HG03439 (cell line): Measurements from ENCODE around the gene PTBP3.
"Not testable (repeated sequence)": the region's sequence is repeated elsewhere in the genome, so short reads cannot be mapped to it uniquely, and the experiment has no call there.

Experiments used
- ATAC-seq: cut with Tn5 transposase; IDR thresholded peaks from one replicate; pipeline ENCODE4 v1.9.1; 2021; ENCODE audit warnings: mild to moderate bottlenecking, moderate library complexity; ENCODE audit not compliant: unreplicated experiment

PTBP3 gene

GRCh38 chr9:112273876-112274275 lies 59.5 kb downstream of the PTBP3 start:
- ATAC-seq: no peak

GRCh38 chr9:112271466-112272098 lies 61.8 kb downstream of the PTBP3 start:
- ATAC-seq: no peak

- ATAC-seq: no peak
These were observed 65.0 kb downstream of the PTBP3 start for GRCh38 chr9:112268413-112268812.

- ATAC-seq: not testable (repeated sequence)
These were observed 66.3 kb downstream of the PTBP3 start for GRCh38 chr9:112267086-112267485.

GRCh38 chr9:112265391-112265790 lies 68.0 kb downstream of the PTBP3 start:
- ATAC-seq: no peak

- no peak for ATAC-seq
These were observed 70.8 kb downstream of the PTBP3 start for GRCh38 chr9:112262577-112262976.

GRCh38 chr9:112261133-112261532 lies 72.3 kb downstream of the PTBP3 start:
- ATAC-seq: no peak

GRCh38 chr9:112258106-112258505 lies 75.3 kb downstream of the PTBP3 start:
- ATAC-seq: no peak

- ATAC-seq: no peak
These were observed 81.2 kb downstream of the PTBP3 start for GRCh38 chr9:112252194-112252593.

GRCh38 chr9:112249277-112249676 lies 84.1 kb downstream of the PTBP3 start:
- no peak for ATAC-seq

- no peak for ATAC-seq
These were observed 84.7 kb downstream of the PTBP3 start for GRCh38 chr9:112248722-112249121.

- no peak for ATAC-seq
These were observed 86.3 kb downstream of the PTBP3 start for GRCh38 chr9:112247090-112247489.

GRCh38 chr9:112245126-112245525 lies 88.3 kb downstream of the PTBP3 start:
- no peak for ATAC-seq

GRCh38 chr9:112242147-112242804 lies 91.1 kb downstream of the PTBP3 start:
- ATAC-seq: no peak

- ATAC-seq: no peak
These were observed 91.9 kb downstream of the PTBP3 start for GRCh38 chr9:112241491-112241890.

- no peak for ATAC-seq
These were observed 93.7 kb downstream of the PTBP3 start for GRCh38 chr9:112239708-112240107.

- ATAC-seq: no peak
These were observed 94.1 kb downstream of the PTBP3 start for GRCh38 chr9:112239284-112239683.

GRCh38 chr9:112234779-112235178 lies 98.6 kb downstream of the PTBP3 start:
- no peak for ATAC-seq

- ATAC-seq: no peak
These were observed 99.7 kb downstream of the PTBP3 start for GRCh38 chr9:112233769-112234168.

GRCh38 chr9:112232233-112232632 lies 101.2 kb downstream of the PTBP3 start:
- no peak for ATAC-seq

- ATAC-seq: no peak
These were observed 107.3 kb downstream of the PTBP3 start for GRCh38 chr9:112226091-112226490.

- ATAC-seq: peak; percentile 46
These were observed 108.8 kb downstream of the PTBP3 start for GRCh38 chr9:112224401-112225289.
